ENCODE measurements around the gene ENPP4. TPM values are rescaled to one million over a fixed set of nuclear protein-coding genes. Genes with fewer than 3 reads are reported as not detected.

The ENPP4 gene
- total and polyA plus RNA-seq, 2 of the 4 experiments (the other 2 are of a cell fraction) = under 0.01 to 0.03 TPM

GRCh38 chr6:46099952-46100351, 29.8 kb upstream of the ENPP4 start:
- BruUV-seq (replicated peaks) = no TSS peak
- Histone ChIP-seq H2BK120ac (ENCODE audit: low read depth, low read length) (no peak overlapping the region), H2BK20ac (ENCODE audit: low read depth, low read length) (no peak overlapping the region), H2BK5ac (ENCODE audit: low read depth, low read length, poor library complexity, severe bottlenecking) (no peak overlapping the region), H2AFZ (replicated peaks; ENCODE audit: low read length, poor library complexity) (no peak overlapping the region), H3K56ac (ENCODE audit: extremely low read depth, insufficient read depth, low read length) (no peak overlapping the region), H3K18ac (ENCODE audit: low read depth, low read length) (no peak overlapping the region), H3K4me2 (ENCODE audit: low read depth, low read length) (no peak overlapping the region), H4K8ac (ENCODE audit: low read depth in 2 of 2, low read length in 2 of 2) (no peak overlapping the region), H3K9ac (ENCODE audit: low read depth, low read length) (no peak overlapping the region), H3K4me1 (ENCODE audit: control insufficient read depth, insufficient read depth, low read length) (no peaks in the 10 kb centered on the region), H3K23ac (ENCODE audit: low read depth, low read length) (no peak overlapping the region), H3K4ac (ENCODE audit: low read depth, low read length) (no peak overlapping the region), H3K27me3 (ENCODE audit: control insufficient read depth, insufficient read depth, low read length) (no peaks in the 10 kb centered on the region), H3K14ac (replicated peaks; ENCODE audit: low read depth, low read length) (no peak overlapping the region), H3K27ac (ENCODE audit: insufficient read depth, low read length) (no peak overlapping the region), H2AK5ac (ENCODE audit: low read depth, low read length) (no peak overlapping the region), H4K91ac (ENCODE audit: insufficient read depth, low read depth, low read length) (no peak overlapping the region), H3K36me3 (ENCODE audit: control insufficient read depth, insufficient read depth, low read length) (no peaks in the 10 kb centered on the region), H3K9me1 (ENCODE audit: insufficient read depth, low read length) (no peaks in the 10 kb centered on the region), H4K5ac (ENCODE audit: low read depth, low read length) (no peak overlapping the region), H3K4me3 (ENCODE audit: insufficient read depth, low read depth, low read length) (no peak overlapping the region), H3K79me1 (ENCODE audit: low read depth in 1 of 2, low read length in 2 of 2) (no peaks in the 10 kb centered on the region), H3K9me3 (ENCODE audit: control insufficient read depth, insufficient read depth, low read length) (no peaks in the 10 kb centered on the region), H2BK15ac (ENCODE audit: low read depth, low read length) (no peak overlapping the region), H4K20me1 (ENCODE audit: insufficient read depth, low read length) (no peaks in the 10 kb centered on the region), H2AK9ac (replicated peaks; ENCODE audit: low read depth, low read length, poor library complexity) (no peak overlapping the region)
- ATAC-seq (ENCODE audit: low read depth) = no peak
- DNase-seq = no peak
- no peak for TF ChIP-seq ELK1 (IDR thresholded peaks at IDR 0.05; ENCODE audit: borderline replicate concordance, low read depth, low read length)
- TF ChIP-seq RFX5 (IDR thresholded peaks at IDR 0.05; ENCODE audit: low read depth, low read length) = no peak
- no peak for TF ChIP-seq RCOR1 (IDR thresholded peaks at IDR 0.05; ENCODE audit: insufficient replicate concordance, low read length)
- CTCF ChIA-PET = interaction anchor here (1.5 kb wide), 1 partner anchor 10 kb away, joined by 13 read pairs; no protein-coding TSS in a partner anchor
- no CpG with 5 or more reads among the region's 3 CpGs for WGBS, 2 experiments (ENCODE audit: extremely low coverage in 2 of 2, insufficient read length in 1 of 2)
- in situ Hi-C loops (cut with MboI; ENCODE audit: low sequenced_read_pairs) (loop anchor here (10.0 kb wide), 1 partner anchor 305 kb away; no protein-coding TSS in a partner anchor), intact Hi-C loops (cut with micrococcal nuclease) (no loop called here), dilution Hi-C loops (cut with HindIII; ENCODE audit: low sequenced_read_pairs, unreplicated experiment) (no loop called here)
- POLR2A ChIA-PET (ENCODE audit: unreplicated experiment) = no interaction called here

Measured in IMR-90 (cell line).